Endothelial cell of umbilical vein (primary cell): ENCODE data around the gene GATAD2A. TPM values are rescaled to one million over a fixed set of nuclear protein-coding genes. Genes with fewer than 3 reads are reported as not detected.
A peak's percentile ranks its signal among the peaks of the same experiment; 100 is the strongest.

Experiments used
- BruUV-seq: library from RNA; stranded (reverse); fragments of 400-500 nt; replicated peaks from 2 replicates; lab custom pipeline; 2021; lab: Mats Ljungman, UMichigan
- CTCF ChIA-PET: fragments of 300-600, 350-600 bp; sonication (Branson Sonifier 250); formaldehyde crosslinking; loops from one replicate; lab custom pipeline; 2021; ENCODE audit warnings: antibody characterized with exemption, inconsistent platforms; lab: Charles Lee
- POLR2A ChIA-PET: fragments of 300-600, 350-600 bp; sonication (Branson Sonifier 250); formaldehyde crosslinking; loops from one replicate; lab custom pipeline; 2021; ENCODE audit warnings: antibody characterized with exemption, inconsistent platforms; lab: Charles Lee
- DNase-seq: peaks from one replicate; pipeline ENCODE4 v3.0.0-alpha.2; 2011; ENCODE audit warnings: low read depth, low spot score
- FAIRE-seq: peaks from 2 replicates; lab custom pipeline; 2011; peaks lifted over from hg19 to GRCh38; lab: Jason Lieb, UNC
- H2AFZ ChIP-seq: 2 replicates; pipeline ENCODE4 v1.6.0; 2012; ENCODE audit warnings: low read depth, low read length, control low read depth, inconsistent platforms
- H3K27ac ChIP-seq: 2 replicates; pipeline ENCODE4 v1.5.1; 2011; ENCODE audit warnings: low read depth, mild to moderate bottlenecking, control low read depth, low read length, moderate library complexity; ENCODE audit not compliant: insufficient read depth
- H3K27me3 ChIP-seq, 2 experiments: 2 replicates each; pipeline versions ENCODE4 v1.6.0 to v1.6.1; 2011; ENCODE audit warnings: low read length in 2 of 2, mixed read lengths in 1 of 2; ENCODE audit not compliant: control insufficient read depth in 2 of 2, insufficient read depth in 2 of 2
- H3K36me3 ChIP-seq, 2 experiments: 2 replicates in 1 of 2; 3 replicates in 1 of 2; pipeline ENCODE4 v1.5.1; 2011; ENCODE audit warnings: low read length in 2 of 2, mild to moderate bottlenecking in 1 of 2, moderate library complexity in 1 of 2; ENCODE audit not compliant: control insufficient read depth in 2 of 2, insufficient read depth in 2 of 2; ENCODE audit errors: extremely low read depth in 1 of 2
- H3K4me1 ChIP-seq: 3 replicates; pipeline ENCODE4 v1.5.1; 2011; ENCODE audit warnings: mild to moderate bottlenecking, low read length; ENCODE audit not compliant: control insufficient read depth, insufficient read depth; ENCODE audit errors: extremely low read depth
- H3K4me2 ChIP-seq: 2 replicates; pipeline ENCODE4 v1.6.1; 2011; ENCODE audit warnings: low read length, control low read depth, mixed read lengths; ENCODE audit not compliant: insufficient read depth
- H3K4me3 ChIP-seq, 3 experiments: fragments of 200-600 bp in 1 of 3; sonication (generic), shearing (Covaris generic) in 1 of 3; replicated peaks in 1 of 3; 2 replicates each; pipeline ENCODE4 v1.5.1; 2011 to 2016; ENCODE audit warnings: control low read depth in 3 of 3, low read length in 3 of 3, mild to moderate bottlenecking in 2 of 3, inconsistent platforms in 1 of 3, low read depth in 1 of 3, moderate library complexity in 1 of 3; ENCODE audit not compliant: insufficient read depth in 1 of 3
- H3K79me2 ChIP-seq: 2 replicates; pipeline ENCODE4 v1.6.0; 2012; ENCODE audit warnings: low read length, inconsistent platforms; ENCODE audit not compliant: control insufficient read depth, insufficient read depth
- H3K9ac ChIP-seq: replicated peaks from 2 replicates; pipeline ENCODE3; 2011; ENCODE audit warnings: low read length, control low read depth; ENCODE audit not compliant: insufficient read depth; ENCODE audit errors: extremely low read depth
- H3K9me1 ChIP-seq: replicated peaks from 3 replicates; pipeline ENCODE4 v1.6.0; 2011; ENCODE audit warnings: mild to moderate bottlenecking, low read length; ENCODE audit not compliant: control insufficient read depth, insufficient read depth; ENCODE audit errors: extremely low read depth
- H3K9me3 ChIP-seq: replicated peaks from 2 replicates; pipeline ENCODE4 v1.5.1; 2012; ENCODE audit warnings: low read length, inconsistent platforms; ENCODE audit not compliant: control insufficient read depth, insufficient read depth
- H4K20me1 ChIP-seq: replicated peaks from 2 replicates; pipeline ENCODE3; 2011; ENCODE audit warnings: mild to moderate bottlenecking, low read length; ENCODE audit not compliant: control insufficient read depth, insufficient read depth; ENCODE audit errors: extremely low read depth
- EZH2 ChIP-seq: IDR thresholded peaks from 2 replicates; pipeline ENCODE4 v1.6.1; 2012; ENCODE audit warnings: borderline replicate concordance, low read depth, mild to moderate bottlenecking, moderate library complexity, low read length, inconsistent platforms; ENCODE audit not compliant: severe bottlenecking
- FOS ChIP-seq: IDR thresholded peaks from 2 replicates; pipeline ENCODE4 v1.6.1; 2011; ENCODE audit warnings: mild to moderate bottlenecking, low read length, moderate library complexity, borderline replicate concordance; ENCODE audit not compliant: insufficient read depth
- GATA2 ChIP-seq: IDR thresholded peaks from 2 replicates; pipeline ENCODE4 v1.7.0; 2011; ENCODE audit warnings: low read depth, mild to moderate bottlenecking, moderate library complexity, mixed read lengths, low read length; ENCODE audit not compliant: insufficient read length, insufficient read depth
- JUN ChIP-seq: IDR thresholded peaks from 2 replicates; pipeline ENCODE4 v1.6.1; 2011; ENCODE audit warnings: borderline replicate concordance, low read depth; ENCODE audit not compliant: insufficient read length, insufficient read depth
- POLR2A ChIP-seq: IDR thresholded peaks from 2 replicates; pipeline ENCODE4 v1.6.1; 2012; ENCODE audit warnings: low read depth, mild to moderate bottlenecking, control low read depth, low read length
- POLR2AphosphoS5 ChIP-seq: IDR thresholded peaks from 2 replicates; pipeline ENCODE4 v1.6.1; 2012; ENCODE audit warnings: low read depth, mild to moderate bottlenecking, control low read depth, low read length, moderate library complexity; ENCODE audit not compliant: insufficient read depth
- dilution Hi-C: fragments of 300-500 bp; cut with MboI; formaldehyde crosslinking; loops from one replicate; pipeline ENCODE4 v1.15.0; 2019; ENCODE audit warnings: low sequenced_read_pairs; ENCODE audit not compliant: extremely low pct_ligation_motif_present
- intact Hi-C: fragments of 100-400 bp; cut with micrococcal nuclease; formaldehyde crosslinking; loops from one replicate; pipeline ENCODE4 v1.10.0; 2022
- polyA plus RNA-seq, 4 experiments: library from polyadenylated mRNA; depleted of rRNA in 3 of 4; stranded (reverse) in 3 of 4; unstranded in 1 of 4; fragments of >200 nt; gene quantifications; 2 replicates each; pipeline versions ENCODE4 v1.2.1 to v1.2.3, GENCODE V29; 2011 to 2012; ENCODE audit warnings: missing spikeins in 1 of 4
- total RNA-seq: library from RNA; stranded (reverse); gene quantifications from 2 replicates; pipeline ENCODE4 v1.2.3, GENCODE V29; 2021

Gene GATAD2A
- total and polyA plus RNA-seq, 2 donors (not counting 3 experiments of a cell fraction or from before 2014, with no cell fraction given), result 27.3 to 134 TPM

DNA sequence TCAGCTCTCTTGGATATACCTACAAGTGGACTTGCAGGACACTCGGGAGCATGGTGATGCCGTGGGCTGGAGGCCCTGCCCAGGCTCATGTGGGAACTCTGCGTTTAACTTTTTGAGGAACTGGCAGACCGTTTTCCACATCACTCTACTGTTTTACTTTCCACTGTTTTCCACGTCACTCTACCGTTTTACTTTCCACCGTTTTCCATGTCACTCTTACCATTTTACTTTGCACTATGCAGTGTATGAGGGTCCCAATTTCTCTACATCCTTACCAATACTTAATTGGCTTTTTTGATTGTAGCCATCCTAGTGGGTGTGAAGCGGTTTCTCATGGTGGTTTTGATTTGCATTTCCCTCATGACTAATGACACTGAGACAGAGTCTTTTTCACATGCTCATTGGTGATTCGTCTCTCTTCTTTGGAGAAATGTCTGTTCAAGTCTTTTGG is 40.5 kb downstream of the GATAD2A start:
- no peaks in the 10 kb centered on the region for H3K9me1 ChIP-seq
- dilution Hi-C loops, result no loop called here
- H3K27ac ChIP-seq, result no peak overlapping the region
- no peak overlapping the region for H3K4me2 ChIP-seq
- H3K27me3 ChIP-seq, result no peaks in the 10 kb centered on the region
- intact Hi-C loops, result no loop called here
- H3K79me2 ChIP-seq, result peaks cover 91% of the 10 kb centered on the region
- H3K4me1 ChIP-seq, result peaks cover 5% of the 10 kb centered on the region
- peak; percentile 19 for TF ChIP-seq FOS
- TF ChIP-seq POLR2A, result no peak
- no peak overlapping the region for H2AFZ ChIP-seq
- FAIRE-seq (no peak), DNase-seq (no peak)
- no peak overlapping the region for H3K9ac ChIP-seq
- ChIA-PET CTCF (no interaction called here), POLR2A (interaction anchor here (0.6 kb wide), 1 partner anchor 32 kb away, joined by 4 read pairs; no protein-coding TSS in a partner anchor)
- no peak overlapping the region for H3K4me3 ChIP-seq
- no peaks in the 10 kb centered on the region for H4K20me1 ChIP-seq
- H3K36me3 ChIP-seq, result no peaks in the 10 kb centered on the region
- H3K9me3 ChIP-seq, result no peaks in the 10 kb centered on the region
- BruUV-seq, result no TSS peak

DNA sequence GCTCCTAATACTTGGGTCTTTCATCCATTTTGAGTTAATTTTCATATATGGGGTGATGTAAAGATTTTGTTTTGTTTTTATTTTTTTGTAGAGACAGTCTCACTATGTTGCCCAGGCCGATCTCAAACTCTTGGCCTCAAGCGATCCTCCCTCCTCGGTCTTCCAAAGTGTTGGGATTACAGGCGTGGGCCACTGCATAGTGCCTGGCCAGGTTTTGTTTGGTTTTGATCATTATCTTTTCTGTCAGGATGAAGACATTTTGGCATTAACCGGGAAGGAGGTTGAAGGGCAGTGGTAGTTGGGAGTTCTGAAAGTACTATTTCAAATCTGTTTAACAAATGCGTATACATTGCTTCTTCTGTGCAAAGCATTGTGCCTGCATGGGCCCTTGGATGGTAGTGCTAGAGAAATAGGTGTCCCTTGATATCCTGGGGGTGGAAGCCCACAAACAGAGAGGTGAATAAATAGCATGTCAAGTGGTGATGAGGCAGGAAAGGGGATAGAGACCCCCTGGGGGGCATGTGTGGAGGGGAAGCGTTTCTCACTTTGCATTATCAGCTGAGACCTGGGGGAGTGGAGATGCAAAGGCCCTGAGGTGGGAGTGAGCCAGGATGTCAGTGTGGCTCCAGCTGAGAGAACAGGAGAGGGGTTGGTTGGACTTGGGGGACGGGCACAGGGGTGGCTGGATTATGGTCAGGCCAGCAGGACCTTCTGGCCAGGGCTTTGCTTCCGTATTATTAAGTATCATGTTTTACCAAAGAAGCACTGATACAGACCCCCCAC is 41.4 kb downstream of the GATAD2A start:
- Histone ChIP-seq H3K9me3 (no peaks in the 10 kb centered on the region), H3K9ac (no peak overlapping the region), H3K36me3 (no peaks in the 10 kb centered on the region), H3K4me1 (peaks cover 5% of the 10 kb centered on the region), H4K20me1 (no peaks in the 10 kb centered on the region), H2AFZ (no peak overlapping the region), H3K4me2 (no peak overlapping the region), H3K4me3 (no peak overlapping the region), H3K27ac (no peak overlapping the region), H3K27me3 (no peaks in the 10 kb centered on the region), H3K9me1 (no peaks in the 10 kb centered on the region), H3K79me2 (peaks cover 97% of the 10 kb centered on the region)
- DNase-seq (no peak), FAIRE-seq (no peak)
- TF ChIP-seq EZH2, result no peak
- TF ChIP-seq GATA2, result no peak
- no peak for TF ChIP-seq POLR2AphosphoS5
- TF ChIP-seq FOS, result no peak
- no peak for TF ChIP-seq JUN
- intact Hi-C loops (no loop called here), dilution Hi-C loops (no loop called here)
- no TSS peak for BruUV-seq
- ChIA-PET CTCF (interaction anchor here (2.5 kb wide), 1 partner anchor 13 kb away, joined by 7 read pairs; no protein-coding TSS in a partner anchor), POLR2A (no interaction called here)
